Esophagus squamous epithelium (tissue), 4 donors: Measurements from ENCODE around the gene GRIP2.

Source experiments
- CTCF ChIP-seq, 6 experiments: fragments of 450-650 bp in 4 of 6; fragments of 200-600 bp in 2 of 6; sonication (generic) in 2 of 6; IDR thresholded peaks; one replicate each; pipeline ENCODE4 v1.5.1; 2016 to 2019; ENCODE audit warnings: antibody characterized with exemption in 6 of 6, mild to moderate bottlenecking in 4 of 6, moderate library complexity in 4 of 6
- POLR2A ChIP-seq, 4 donors: fragments of 450-650 bp; IDR thresholded peaks; one replicate each; pipeline ENCODE4 v1.6.1; 2017; ENCODE audit warnings: antibody characterized with exemption in 4 of 4, mild to moderate bottlenecking in 4 of 4, moderate library complexity in 3 of 4

GRCh38 chr3:14511623-14512280 is 28.4 kb downstream of the GRIP2 start:
- no peak for TF ChIP-seq POLR2A (IDR thresholded peaks at IDR 0.05)
- no peak for TF ChIP-seq CTCF (IDR thresholded peaks at IDR 0.05)
